ACC112 (cell line): ENCODE measurements around the gene LPAR5.

Experiments
- H2AFZ ChIP-seq: fragments of 200-600 bp; sonication (generic); one replicate; pipeline ENCODE4 v1.6.0; 2017; ENCODE audit warnings: antibody characterized with exemption, low read length; ENCODE audit not compliant: unreplicated experiment
- H3K27ac ChIP-seq: fragments of 200-600 bp; sonication (generic); 2 replicates; pipeline ENCODE4 v1.5.1; 2014; ENCODE audit warnings: low read depth, mild to moderate bottlenecking, antibody characterized with exemption, low read length, moderate library complexity
- H3K27me3 ChIP-seq: fragments of 200-600 bp; sonication (generic); 2 replicates; pipeline ENCODE4 v1.6.1; 2014; ENCODE audit warnings: mild to moderate bottlenecking, antibody characterized with exemption, low read length, moderate library complexity, mixed read lengths; ENCODE audit not compliant: insufficient read depth
- H3K36me3 ChIP-seq: fragments of 200-600 bp; sonication (generic); 2 replicates; pipeline ENCODE4 v1.6.1; 2016; ENCODE audit warnings: mild to moderate bottlenecking, antibody characterized with exemption, low read length, moderate library complexity, mixed read lengths; ENCODE audit not compliant: insufficient read depth
- H3K4me1 ChIP-seq: fragments of 200-600 bp; sonication (generic); one replicate; pipeline ENCODE4 v1.6.1; 2016; ENCODE audit warnings: low read length, mixed read lengths; ENCODE audit not compliant: insufficient read depth, unreplicated experiment, control insufficient read depth
- H3K4me3 ChIP-seq: fragments of 200-600 bp; sonication (generic); 2 replicates; pipeline ENCODE4 v1.5.1; 2014; ENCODE audit warnings: mild to moderate bottlenecking, low read depth, low read length
- H3K79me2 ChIP-seq: fragments of 200-600 bp; sonication (generic); one replicate; pipeline ENCODE4 v1.6.0; 2016; ENCODE audit warnings: low read length; ENCODE audit not compliant: control insufficient read depth, unreplicated experiment, insufficient read depth

The LPAR5 gene

GRCh38 chr12:6582196-6582595 is 53.6 kb downstream of the LPAR5 start:
- Histone ChIP-seq H3K4me1 (peaks cover 9% of the 10 kb centered on the region), H3K27ac (no peak overlapping the region), H2AFZ (no peak overlapping the region), H3K79me2 (no peaks in the 10 kb centered on the region), H3K27me3 (no peaks in the 10 kb centered on the region), H3K36me3 (peaks cover 42% of the 10 kb centered on the region), H3K4me3 (no peak overlapping the region)

DNA sequence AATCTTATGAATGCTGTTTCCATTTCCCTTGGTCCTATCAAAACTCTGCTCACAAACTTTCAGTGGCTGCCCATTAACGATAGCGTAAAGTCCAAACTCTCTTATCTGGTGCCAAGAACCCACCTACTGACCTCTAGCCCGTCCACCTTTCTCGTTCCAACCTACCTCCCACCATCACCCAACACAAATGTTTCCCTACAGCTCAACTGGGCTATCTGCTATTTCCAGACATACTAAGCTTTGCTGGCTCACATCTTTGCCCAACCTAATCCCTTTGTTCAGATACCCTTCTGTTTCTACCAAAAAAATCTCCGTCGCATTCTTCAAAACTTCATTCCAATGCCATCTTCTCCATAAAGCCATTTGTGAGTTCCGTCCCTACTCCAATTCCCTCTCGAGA is 60.1 kb downstream of the LPAR5 start:
- Histone ChIP-seq H2AFZ (no peak overlapping the region), H3K27me3 (no peaks in the 10 kb centered on the region), H3K4me1 (no peaks in the 10 kb centered on the region), H3K36me3 (peaks cover 35% of the 10 kb centered on the region), H3K4me3 (no peak overlapping the region), H3K79me2 (no peaks in the 10 kb centered on the region), H3K27ac (no peak overlapping the region)

- no peak overlapping the region for H2AFZ ChIP-seq
- H3K4me1 ChIP-seq = peaks cover 3% of the 10 kb centered on the region
- no peaks in the 10 kb centered on the region for H3K79me2 ChIP-seq
- H3K36me3 ChIP-seq = peaks cover 38% of the 10 kb centered on the region
- H3K4me3 ChIP-seq = no peak overlapping the region
- no peak overlapping the region for H3K27ac ChIP-seq
- no peaks in the 10 kb centered on the region for H3K27me3 ChIP-seq
These were observed 61.0 kb downstream of the LPAR5 start for GRCh38 chr12:6574576-6575295.

DNA sequence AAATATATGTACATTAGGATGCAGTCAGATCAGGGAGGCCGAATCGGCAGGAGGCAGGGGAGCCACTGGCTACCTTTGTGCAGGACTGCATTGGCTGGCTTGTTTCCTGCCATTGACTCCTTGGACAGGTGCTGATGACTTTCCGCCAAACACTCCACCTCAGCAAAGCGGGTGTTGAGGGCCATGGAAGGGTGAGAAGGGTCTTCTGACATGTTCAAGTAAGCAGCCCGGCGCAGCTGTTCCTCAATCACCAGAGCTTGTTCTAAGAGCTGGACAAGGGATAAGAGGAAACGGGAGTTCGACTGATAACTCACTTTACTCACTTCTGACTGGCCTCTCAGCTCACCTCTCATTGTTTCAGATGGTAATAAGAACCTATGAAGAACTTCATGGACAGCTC is 62.8 kb downstream of the LPAR5 start:
- no peaks in the 10 kb centered on the region for H3K27me3 ChIP-seq
- H3K27ac ChIP-seq = no peak overlapping the region
- H3K4me1 ChIP-seq = peaks cover 3% of the 10 kb centered on the region
- H3K4me3 ChIP-seq = no peak overlapping the region
- H3K79me2 ChIP-seq = no peaks in the 10 kb centered on the region
- H3K36me3 ChIP-seq = peaks cover 30% of the 10 kb centered on the region
- H2AFZ ChIP-seq = no peak overlapping the region

DNA sequence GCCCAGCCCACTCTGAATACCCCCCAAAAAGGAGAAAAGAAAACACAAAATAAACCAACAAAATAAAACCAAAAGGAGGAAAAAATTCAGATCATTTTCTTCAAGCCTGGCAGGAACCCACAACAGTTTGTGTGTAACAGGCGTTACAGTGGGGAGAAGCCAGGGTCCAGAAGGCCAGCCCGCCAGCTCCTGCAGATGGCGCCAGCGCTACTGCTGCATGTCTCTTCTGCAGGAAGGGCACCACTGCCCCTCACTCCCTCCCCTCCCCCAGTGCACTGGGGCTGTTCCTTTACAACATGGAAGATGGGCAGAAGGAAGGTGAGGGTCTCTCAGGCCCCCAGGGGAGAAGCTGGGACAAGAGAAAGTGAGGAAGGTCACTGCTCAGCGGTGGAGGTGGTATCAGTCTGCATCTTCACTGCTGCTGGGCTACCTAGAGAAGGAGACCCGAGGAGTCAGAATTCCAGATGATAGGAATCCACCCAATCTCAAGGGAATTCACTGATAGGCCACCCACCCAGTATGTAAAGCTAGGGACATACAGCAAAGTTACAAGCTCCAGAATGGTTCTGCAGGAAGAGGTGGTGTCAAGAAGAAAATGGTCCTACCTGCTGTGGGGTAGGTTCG is 65.4 kb downstream of the LPAR5 start:
- Histone ChIP-seq H3K27me3 (no peaks in the 10 kb centered on the region), H3K36me3 (peaks cover 23% of the 10 kb centered on the region), H3K4me1 (peaks cover 3% of the 10 kb centered on the region), H2AFZ (no peak overlapping the region), H3K79me2 (peaks cover 22% of the 10 kb centered on the region), H3K4me3 (no peak overlapping the region), H3K27ac (no peak overlapping the region)

DNA sequence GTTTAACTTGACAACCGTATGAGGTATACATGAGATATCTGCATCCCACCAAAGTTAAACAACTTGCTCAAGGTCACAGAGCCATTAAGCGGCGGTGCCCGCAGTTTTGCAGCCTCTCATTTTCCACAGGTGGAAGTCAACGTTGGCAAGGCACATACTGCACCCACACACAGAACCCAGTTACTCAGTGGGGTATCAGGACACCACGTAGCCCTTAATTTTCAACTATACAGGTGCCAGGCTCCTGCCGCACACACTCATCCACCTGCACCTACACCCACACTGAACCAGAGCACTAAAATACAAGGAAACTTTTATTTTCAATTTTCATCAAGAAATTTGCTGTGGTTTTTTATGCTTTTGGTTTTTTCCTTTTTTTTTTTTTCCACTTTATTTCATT is 66.0 kb downstream of the LPAR5 start:
- Histone ChIP-seq H2AFZ (no peak overlapping the region), H3K36me3 (peaks cover 22% of the 10 kb centered on the region), H3K27me3 (no peaks in the 10 kb centered on the region), H3K27ac (no peak overlapping the region), H3K79me2 (peaks cover 22% of the 10 kb centered on the region), H3K4me3 (no peak overlapping the region), H3K4me1 (peaks cover 3% of the 10 kb centered on the region)

DNA sequence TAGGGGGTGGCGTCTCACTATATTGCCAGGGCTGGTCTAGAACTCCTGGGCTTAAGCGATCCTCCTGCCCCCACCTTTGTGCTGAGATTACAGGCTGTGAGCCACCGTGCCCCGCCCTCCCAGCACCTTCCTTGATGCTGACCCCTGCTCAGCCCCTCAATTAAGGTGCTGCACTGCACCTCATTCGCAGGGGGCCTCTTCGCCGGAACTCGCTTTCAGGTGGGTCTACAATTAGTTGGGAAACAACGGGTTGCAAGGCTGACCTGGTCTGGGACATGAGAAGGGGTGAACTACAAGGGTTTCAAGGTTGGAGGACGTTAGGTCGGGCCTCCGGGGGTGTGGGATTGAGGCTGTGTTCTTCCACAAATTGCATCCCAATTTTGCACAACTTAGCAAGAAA is 66.4 kb downstream of the LPAR5 start:
- Histone ChIP-seq H3K4me1 (peaks cover 3% of the 10 kb centered on the region), H3K79me2 (peaks cover 22% of the 10 kb centered on the region), H3K36me3 (peaks cover 19% of the 10 kb centered on the region)

More for the DNA sequence above, 66.4 kb downstream of the LPAR5 start:
- Histone ChIP-seq H3K4me3 (no peak overlapping the region; the same call in 1 of the 2 replicates), H3K27me3 (no peaks in the 10 kb centered on the region), H2AFZ (no peak overlapping the region), H3K27ac (no peak overlapping the region)
